ENCODE data around the gene SIN3B. TPM values are rescaled to one million over a fixed set of nuclear protein-coding genes. Genes with fewer than 3 reads are reported as not detected.

Gene SIN3B
- total RNA-seq, 1 donor from 2014 or later = 68.5 TPM

GRCh38 chr19:16850133-16850532, 20.9 kb downstream of the SIN3B start:
- H3K27ac ChIP-seq = no peak overlapping the region
- intact Hi-C loops (cut with DNase I) = no loop called here
- H3K4me3 ChIP-seq = no peak overlapping the region
- H3K27me3 ChIP-seq = no peaks in the 10 kb centered on the region
- no peaks in the 10 kb centered on the region for H3K4me1 ChIP-seq
- TF ChIP-seq POLR2AphosphoS5 (IDR thresholded peaks at IDR 0.05; ENCODE audit: insufficient read depth in 1 of 2, low read depth in 1 of 2) (no peak), CTCF (IDR thresholded peaks at IDR 0.05) (no peak), POLR2A (IDR thresholded peaks at IDR 0.05) (no peak)
- no peak for DNase-seq (ENCODE audit: extremely low spot score in 2 of 2)
- no peaks in the 10 kb centered on the region for H3K9me3 ChIP-seq
- peaks cover 0 to 93% of the 10 kb centered on the region in 2 donors for H3K36me3 ChIP-seq

- intact Hi-C loops (cut with DNase I) = no loop called here
- TF ChIP-seq CTCF (IDR thresholded peaks at IDR 0.05) (no peak), POLR2A (IDR thresholded peaks at IDR 0.05) (no peak), POLR2AphosphoS5 (IDR thresholded peaks at IDR 0.05; ENCODE audit: insufficient read depth in 1 of 2, low read depth in 1 of 2) (no peak)
- no peak for DNase-seq (ENCODE audit: extremely low spot score in 2 of 2)
- H3K27me3 ChIP-seq = no peaks in the 10 kb centered on the region
- peaks cover 0 to 96% of the 10 kb centered on the region in 2 donors for H3K36me3 ChIP-seq
- H3K9me3 ChIP-seq = no peaks in the 10 kb centered on the region
- no peak overlapping the region for H3K27ac ChIP-seq
- H3K4me3 ChIP-seq = no peak overlapping the region
- no peaks in the 10 kb centered on the region for H3K4me1 ChIP-seq
Observed at GRCh38 chr19:16851031-16851712, 22.0 kb downstream of the SIN3B start.

DNA sequence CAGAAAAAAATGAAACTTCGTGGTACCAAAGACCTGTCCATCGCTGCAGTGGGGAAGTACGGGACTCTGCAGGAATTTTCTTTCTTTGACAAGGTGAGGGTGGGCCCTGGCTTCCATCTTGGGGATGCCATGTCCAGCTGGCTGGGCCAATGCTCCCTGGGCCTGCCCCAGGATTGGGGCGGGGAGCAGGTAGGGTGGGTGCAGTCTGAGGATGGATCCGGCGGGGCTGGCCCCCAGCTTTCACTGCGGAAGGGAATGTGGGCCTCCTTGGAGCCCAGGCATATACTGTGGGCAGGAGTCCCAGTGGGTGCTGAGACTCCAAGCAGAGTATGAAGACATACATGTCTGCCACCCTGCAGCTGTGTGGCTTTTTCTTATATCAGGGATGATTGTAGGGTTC, 23.9 kb downstream of the SIN3B start:
- Histone ChIP-seq H3K9me3 (no peaks in the 10 kb centered on the region), H3K27ac (no peak overlapping the region), H3K27me3 (no peaks in the 10 kb centered on the region), H3K4me3 (no peak overlapping the region), H3K4me1 (no peaks in the 10 kb centered on the region), H3K36me3 (peaks cover 0 to 89% of the 10 kb centered on the region in 2 donors)
- intact Hi-C loops (cut with DNase I) = no loop called here
- TF ChIP-seq POLR2A (IDR thresholded peaks at IDR 0.05) (no peak), CTCF (IDR thresholded peaks at IDR 0.05) (no peak), POLR2AphosphoS5 (IDR thresholded peaks at IDR 0.05; ENCODE audit: insufficient read depth in 1 of 2, low read depth in 1 of 2) (no peak)
- no peak for DNase-seq (ENCODE audit: extremely low spot score in 2 of 2)

DNA sequence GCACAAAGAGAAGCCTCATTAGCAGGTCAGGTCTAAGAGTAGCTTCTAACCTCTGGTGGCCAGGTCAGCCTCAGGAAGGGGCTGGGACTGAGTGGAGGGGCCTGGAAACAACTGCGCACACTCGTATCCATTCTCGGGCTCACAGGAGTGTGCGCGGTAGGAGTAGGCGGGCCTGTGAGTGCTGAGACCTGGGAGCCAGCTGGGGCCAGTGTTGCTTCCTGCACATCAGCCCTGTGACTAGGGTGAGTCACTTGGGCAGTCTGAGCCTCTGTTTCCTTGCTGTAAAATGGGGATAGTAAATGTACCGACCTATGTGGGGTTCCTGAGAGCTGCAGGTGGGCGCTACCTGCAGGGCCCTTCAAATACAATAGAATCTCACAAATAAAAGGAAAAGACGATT, 26.9 kb downstream of the SIN3B start:
- intact Hi-C loops (cut with DNase I) = no loop called here
- H3K36me3 ChIP-seq = peaks cover 0 to 61% of the 10 kb centered on the region in 2 donors
- H3K4me3 ChIP-seq = no peak overlapping the region
- no peaks in the 10 kb centered on the region for H3K9me3 ChIP-seq
- no peak for DNase-seq (ENCODE audit: extremely low spot score in 2 of 2)
- no peak overlapping the region for H3K27ac ChIP-seq
- no peaks in the 10 kb centered on the region for H3K4me1 ChIP-seq
- no peaks in the 10 kb centered on the region for H3K27me3 ChIP-seq
- no peak for TF ChIP-seq POLR2A (IDR thresholded peaks at IDR 0.05)

GRCh38 chr19:16859626-16860025, 30.4 kb downstream of the SIN3B start:
- Histone ChIP-seq H3K36me3 (peaks cover 0 to 50% of the 10 kb centered on the region in 2 donors), H3K4me1 (no peaks in the 10 kb centered on the region), H3K4me3 (no peak overlapping the region), H3K27ac (no peak overlapping the region), H3K27me3 (no peaks in the 10 kb centered on the region), H3K9me3 (no peaks in the 10 kb centered on the region)
- TF ChIP-seq CTCF (IDR thresholded peaks at IDR 0.05) (no peak), POLR2A (IDR thresholded peaks at IDR 0.05) (no peak), POLR2AphosphoS5 (IDR thresholded peaks at IDR 0.05; ENCODE audit: insufficient read depth in 1 of 2, low read depth in 1 of 2) (no peak)
- DNase-seq (ENCODE audit: extremely low spot score in 2 of 2) = no peak
- intact Hi-C loops (cut with DNase I) = no loop called here

Measured in vagina (tissue), 2 donors.